ENCODE data around the gene TMEM196.

TMEM196 gene

GRCh38 chr7:19772841-19773760 lies at the start of gene TMEM196:
TSS of gene TMEM196 (minus strand) at chr7:19773617. CDS start at chr7:19772696, 921 bp downstream.
- DNase-seq (ENCODE audit: low spot score), result no peak

GRCh38 chr7:19816128-19816527 lies 42.7 kb upstream of the TMEM196 start:
- DNase-seq (ENCODE audit: low spot score), result no peak

- no peak for DNase-seq (ENCODE audit: low spot score)
Measured at GRCh38 chr7:19815546-19815945, 42.1 kb upstream of the TMEM196 start.

- DNase-seq (ENCODE audit: low spot score), result no peak
Measured at GRCh38 chr7:19814776-19815175, 41.4 kb upstream of the TMEM196 start.

- DNase-seq (ENCODE audit: low spot score), result no peak
Measured at GRCh38 chr7:19811386-19811785, 38.0 kb upstream of the TMEM196 start.

- no peak for DNase-seq (ENCODE audit: low spot score)
Measured at GRCh38 chr7:19798986-19799385, 25.6 kb upstream of the TMEM196 start.

- DNase-seq (ENCODE audit: low spot score), result no peak
Measured at GRCh38 chr7:19783541-19783940, 10.1 kb upstream of the TMEM196 start.

GRCh38 chr7:19776981-19777380 lies 3.6 kb upstream of the TMEM196 start:
- DNase-seq (ENCODE audit: low spot score), result no peak

- no peak for DNase-seq (ENCODE audit: low spot score)
Measured at GRCh38 chr7:19775578-19775977, 2.2 kb upstream of the TMEM196 start.

- DNase-seq (ENCODE audit: low spot score), result no peak
Measured at GRCh38 chr7:19772306-19772705, 1.1 kb downstream of the TMEM196 start.

GRCh38 chr7:19762631-19763030 lies 10.8 kb downstream of the TMEM196 start:
- DNase-seq (ENCODE audit: low spot score), result no peak

- DNase-seq (ENCODE audit: low spot score), result peak; percentile 48
Measured at GRCh38 chr7:19754521-19755116, 18.8 kb downstream of the TMEM196 start.

GRCh38 chr7:19752020-19752419 lies 21.4 kb downstream of the TMEM196 start:
- no peak for DNase-seq (ENCODE audit: low spot score)

- DNase-seq (ENCODE audit: low spot score), result no peak
Measured at GRCh38 chr7:19749658-19750057, 23.8 kb downstream of the TMEM196 start.

GRCh38 chr7:19747740-19748339 lies 25.6 kb downstream of the TMEM196 start:
- DNase-seq (ENCODE audit: low spot score), result peak; percentile 68

- DNase-seq (ENCODE audit: low spot score), result no peak
Measured at GRCh38 chr7:19744075-19744474, 29.3 kb downstream of the TMEM196 start.

- no peak for DNase-seq (ENCODE audit: low spot score)
Measured at GRCh38 chr7:19728716-19729115, 44.7 kb downstream of the TMEM196 start.

- DNase-seq (ENCODE audit: low spot score), result no peak
Measured at GRCh38 chr7:19725770-19726169, 47.6 kb downstream of the TMEM196 start.

- no peak for DNase-seq (ENCODE audit: low spot score)
Measured at GRCh38 chr7:19715499-19715898, 57.9 kb downstream of the TMEM196 start.

- DNase-seq (ENCODE audit: low spot score), result peak; percentile 43
Measured at GRCh38 chr7:19713676-19714075, 59.7 kb downstream of the TMEM196 start.

- DNase-seq (ENCODE audit: low spot score), result no peak
Measured at GRCh38 chr7:19709249-19709578, 64.2 kb downstream of the TMEM196 start.

- peak; percentile 96 for DNase-seq (ENCODE audit: low spot score)
Measured at GRCh38 chr7:19708397-19709248, 64.8 kb downstream of the TMEM196 start, which contains the start of gene POLR1F. TSS of gene POLR1F (minus strand) at chr7:19709037. CDS start at chr7:19709016, 21 bp downstream.
